Kidney glomerular epithelial cell (primary cell): ENCODE results near the gene PAM16.
A peak's percentile ranks its signal among the peaks of the same experiment; 100 is the strongest.

Source experiments
- DNase-seq: peaks from one replicate; lab custom pipeline; 2025; lab: John Stamatoyannopoulos, UW

PAM16 gene

GRCh38 chr16:4298761-4299522, 52.2 kb downstream of the PAM16 start:
- DNase-seq = peak; percentile 84

DNA sequence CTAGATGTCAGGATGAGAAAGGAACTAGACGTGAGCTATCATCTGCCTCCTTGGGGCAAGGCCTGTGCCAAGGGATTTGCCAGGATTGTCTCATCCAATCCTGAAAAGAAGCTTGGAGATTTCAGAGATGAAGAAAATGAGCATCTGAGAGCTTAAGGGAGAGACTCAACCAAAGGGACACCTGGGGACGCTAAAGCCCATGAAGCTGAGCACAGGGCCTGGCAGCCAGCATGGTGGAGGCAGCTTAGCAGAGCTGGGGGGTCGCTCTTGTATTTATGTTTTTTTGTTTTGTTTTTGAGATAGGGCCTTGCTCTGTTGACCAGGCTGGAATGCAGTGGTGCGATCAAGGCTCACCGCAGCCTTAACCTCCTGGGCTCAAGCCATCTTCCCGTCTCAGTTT, 53.6 kb downstream of the PAM16 start:
- no peak for DNase-seq

DNA sequence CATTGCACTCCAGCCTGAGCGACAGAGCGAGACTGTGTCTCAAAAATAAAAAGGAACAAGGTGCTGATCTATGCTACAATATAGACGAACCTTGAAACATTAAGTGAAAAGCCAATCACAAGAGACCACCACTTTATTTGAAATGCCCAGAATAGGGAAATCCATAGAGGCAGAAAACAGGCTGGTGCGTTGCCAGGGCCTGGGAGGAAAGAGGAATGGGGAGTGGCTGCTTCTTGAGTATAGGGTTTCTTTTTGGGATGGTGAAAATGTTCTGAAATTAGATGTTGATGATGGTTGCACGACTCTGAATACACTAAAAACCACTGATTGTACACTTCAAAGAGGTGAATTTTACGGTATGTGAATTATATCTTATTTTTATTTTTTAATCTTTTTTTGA, 55.5 kb downstream of the PAM16 start:
- no peak for DNase-seq

DNA sequence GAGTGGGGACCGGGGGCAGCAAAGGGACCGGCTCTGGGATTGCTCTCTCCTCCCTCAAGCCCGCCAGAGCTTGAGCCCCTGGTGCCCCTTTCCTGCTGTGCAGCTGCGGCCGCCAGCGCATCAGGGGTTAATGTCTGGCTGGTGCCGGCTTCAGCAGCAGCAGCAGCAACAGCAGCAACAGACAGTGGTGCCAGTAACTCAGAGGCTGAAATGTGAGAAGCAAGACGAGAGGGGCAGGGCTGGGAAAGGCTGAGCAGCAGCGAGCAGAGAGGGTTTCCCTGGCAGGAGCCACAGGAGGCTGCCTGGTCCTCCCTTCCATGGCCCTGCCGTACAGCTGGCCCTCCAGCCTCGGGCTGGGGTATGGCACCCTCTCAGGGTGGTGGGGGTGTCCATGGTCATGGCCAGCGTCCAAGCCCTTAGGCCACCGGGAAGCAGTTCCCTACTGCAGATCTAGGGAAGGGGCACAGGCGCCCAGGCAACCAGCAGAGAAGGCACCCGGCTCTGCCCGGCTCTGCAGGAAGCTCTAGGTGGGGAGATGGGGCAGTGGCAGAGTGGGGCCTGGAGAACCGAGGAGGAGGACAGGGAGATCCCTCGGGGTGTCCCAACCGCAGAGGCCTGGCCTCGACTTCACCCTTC, 57.2 kb downstream of the PAM16 start:
- DNase-seq = peak; percentile 53

GRCh38 chr16:4293181-4293716, 57.9 kb downstream of the PAM16 start:
- DNase-seq = no peak

GRCh38 chr16:4291699-4292098, 59.4 kb downstream of the PAM16 start:
- DNase-seq = no peak
